K562 (cell line): Measurements from ENCODE around the gene BFSP1. TPM values are rescaled to one million over a fixed set of nuclear protein-coding genes. Genes with fewer than 3 reads are reported as not detected.

Experiments
- ATAC-seq: fragments of 200-7000 bp; cut with Tn5 transposase; 3 replicates; pipeline ENCODE4 v1.9.1; 2020; ENCODE audit warnings: moderate library complexity
- BruUV-seq: library from RNA; stranded (reverse); fragments of 400-500 nt; replicated peaks from 2 replicates; lab custom pipeline; 2021; lab: Mats Ljungman, UMichigan
- CTCF ChIA-PET: fragments of 300-600 bp; formaldehyde crosslinking; extraction: SDS; loops from one replicate; lab custom pipeline; 2021; ENCODE audit warnings: low intra/inter-chr PET ratio; lab: Yijun Ruan, JAX
- POLR2A ChIA-PET: fragments of 300-600, 350-650 bp; sonication (Branson Sonifier 250); formaldehyde crosslinking; extraction: SDS; loops from one replicate; lab custom pipeline; 2021; ENCODE audit warnings: antibody characterized with exemption, inconsistent platforms; lab: Yijun Ruan, JAX
- DNase-seq, 4 experiments: peaks; one replicate each; pipeline versions ENCODE4 v3.0.0 to v3.0.0-alpha.2; 2011 to 2018; ENCODE audit warnings: low spot score in 3 of 4, mixed read lengths in 3 of 4; ENCODE audit errors: extremely low read depth in 1 of 4
- FAIRE-seq: peaks from 2 replicates; lab custom pipeline; 2011; peaks lifted over from hg19 to GRCh38; lab: Jason Lieb, UNC
- H2AFZ ChIP-seq: 2 replicates; pipeline ENCODE4 v1.6.0; 2011; ENCODE audit warnings: low read depth, low read length, control low read depth, inconsistent platforms
- H3K27ac ChIP-seq: fragments of 200-600 bp; 3 replicates; pipeline ENCODE4 v1.8.0; 2011; ENCODE audit warnings: low read depth, mild to moderate bottlenecking, control low read depth, inconsistent platforms, low read length, moderate library complexity, mixed read lengths; ENCODE audit errors: extremely low read depth
- H3K27me3 ChIP-seq, 2 experiments: fragments of 300-600 bp in 1 of 2; 2 replicates in 1 of 2; 3 replicates in 1 of 2; pipeline versions ENCODE4 v1.6.0 to v1.8.0; 2011; ENCODE audit warnings: inconsistent platforms in 2 of 2, low read length in 2 of 2, mild to moderate bottlenecking in 1 of 2, mixed read lengths in 1 of 2, moderate library complexity in 1 of 2; ENCODE audit not compliant: control insufficient read depth in 2 of 2, insufficient read depth in 2 of 2
- H3K36me3 ChIP-seq: fragments of 300-600 bp; 3 replicates; pipeline ENCODE4 v1.8.0; 2011; ENCODE audit warnings: mild to moderate bottlenecking, low read length, inconsistent platforms; ENCODE audit not compliant: control insufficient read depth, insufficient read depth
- H3K4me1 ChIP-seq, 2 experiments: fragments of 200-600 bp in 1 of 2; replicated peaks in 1 of 2; 2 replicates in 1 of 2; 3 replicates in 1 of 2; pipeline versions ENCODE4 v1.5.1 to v1.8.0; 2011; ENCODE audit warnings: inconsistent platforms in 2 of 2, low read length in 2 of 2, mild to moderate bottlenecking in 1 of 2, mixed read lengths in 1 of 2, moderate library complexity in 1 of 2; ENCODE audit not compliant: control insufficient read depth in 2 of 2, insufficient read depth in 2 of 2
- H3K4me2 ChIP-seq: 2 replicates; pipeline ENCODE4 v1.6.1; 2011; ENCODE audit warnings: low read length, control low read depth, inconsistent platforms, mixed read lengths; ENCODE audit not compliant: insufficient read depth
- H3K4me3 ChIP-seq: fragments of 200-600 bp; sonication (generic), shearing (Covaris generic); 2 replicates; pipeline ENCODE4 v1.5.1; 2016; ENCODE audit warnings: control low read depth, inconsistent platforms
- H3K79me2 ChIP-seq: fragments of 200-600 bp; 3 replicates; pipeline ENCODE4 v1.8.0; 2011; ENCODE audit warnings: low read length, inconsistent platforms; ENCODE audit not compliant: control insufficient read depth, insufficient read depth
- H3K9ac ChIP-seq, 2 experiments: 2 replicates each; pipeline versions ENCODE4 v1.6.0 to v1.6.1; 2011; ENCODE audit warnings: low read depth in 2 of 2, low read length in 2 of 2, control low read depth in 1 of 2, inconsistent platforms in 1 of 2, mild to moderate bottlenecking in 1 of 2, mixed read lengths in 1 of 2; ENCODE audit not compliant: insufficient read depth in 1 of 2
- H3K9me1 ChIP-seq: one replicate; pipeline ENCODE4 v1.6.0; 2011; ENCODE audit warnings: inconsistent platforms, mild to moderate bottlenecking, low read length, moderate library complexity; ENCODE audit not compliant: control insufficient read depth, insufficient read depth
- H3K9me3 ChIP-seq: replicated peaks from 2 replicates; pipeline ENCODE4 v1.5.1; 2011; ENCODE audit warnings: low read depth, low read length, inconsistent platforms; ENCODE audit not compliant: control insufficient read depth, insufficient read depth
- H4K20me1 ChIP-seq: replicated peaks from 2 replicates; pipeline ENCODE4 v1.6.1; 2011; ENCODE audit warnings: low read length, inconsistent platforms, mixed read lengths; ENCODE audit not compliant: control insufficient read depth, insufficient read depth
- BRCA1 ChIP-seq, 2 experiments: fragments of 450-650 bp in 1 of 2; sonication (generic) in 1 of 2; formaldehyde crosslinking in 1 of 2; IDR thresholded peaks; 2 replicates each; pipeline versions ENCODE4 v1.5.0 to v1.6.1; 2017 to 2020; ENCODE audit warnings: mild to moderate bottlenecking in 1 of 2, missing genetic modification reagents in 1 of 2
- CBX2 ChIP-seq: fragments of 200-600 bp; sonication (generic); IDR thresholded peaks from one replicate; pipeline ENCODE4 v1.6.1; 2012; ENCODE audit warnings: mild to moderate bottlenecking, low read length, inconsistent platforms; ENCODE audit not compliant: insufficient read depth, poor library complexity, severe bottlenecking
- IRF1 ChIP-seq: sonication (generic); formaldehyde crosslinking; IDR thresholded peaks from 2 replicates; pipeline ENCODE4 v1.8.0; 2022; ENCODE audit warnings: missing genetic modification reagents, mild to moderate bottlenecking, borderline replicate concordance
- ZNF274 ChIP-seq: IDR thresholded peaks from 2 replicates; pipeline ENCODE4 v1.6.1; 2011; ENCODE audit warnings: low read depth, mild to moderate bottlenecking, low read length, moderate library complexity, borderline replicate concordance
- WGBS: fragments of 100-300 bp; shearing (Covaris generic); methylation state at CpG from one replicate; pipeline ENCODE4 v1.1.6; 2016; ENCODE audit warnings: low coverage, mixed read lengths; ENCODE audit not compliant: insufficient coverage; ENCODE audit errors: missing lambda C conversion rate; 5-methylcytosine and 5-hydroxymethylcytosine counted together
- in situ Hi-C: fragments of 300-500 bp; cut with MboI; formaldehyde crosslinking; loops from 4 replicates; pipeline ENCODE4 v1.15.0; 2018; ENCODE audit warnings: inconsistent platforms, mixed read lengths
- intact Hi-C: fragments of 100-400 bp; cut with micrococcal nuclease; formaldehyde crosslinking; loops from 2 replicates; pipeline ENCODE4 v1.14.2; 2022
- polyA plus RNA-seq, 8 experiments: library from polyadenylated mRNA; depleted of rRNA in 4 of 8; stranded (reverse) in 5 of 8; unstranded in 3 of 8; fragments of >200 nt; fragmentation: Nextera tagmentation in 2 of 8; fragmentation: Illumina TruSeq in 1 of 8; extraction: Ambion mirVana in 2 of 8; extraction: Trizol in 1 of 8; gene quantifications; 2 replicates each; pipeline versions ENCODE4 v1.2.1 to v1.2.3, GENCODE V29; 2011 to 2014; ENCODE audit warnings: inconsistent platforms in 1 of 8, missing spikeins in 1 of 8
- total RNA-seq, 7 experiments: library from RNA; depleted of rRNA in 6 of 7; stranded (reverse); fragments of >200 nt in 6 of 7; fragmentation: Illumina TruSeq in 2 of 7; extraction: Trizol in 2 of 7; gene quantifications; 2 replicates each; pipeline versions ENCODE4 v1.2.1 to v1.2.3, GENCODE V29; 2011 to 2021; ENCODE audit warnings: low replicate concordance in 1 of 7

The BFSP1 gene
- total and polyA plus RNA-seq, 9 of the 15 experiments (the other 6 are each of a cell fraction or from before 2014, with no cell fraction given): 0.09 to 0.86 (median 0.40) TPM

GRCh38 chr20:17579369-17580039 lies 48.3 kb upstream of the BFSP1 start:
- H3K79me2 ChIP-seq: peaks cover 44% of the 10 kb centered on the region; the same call in 2 of the 3 replicates
- no peaks in the 10 kb centered on the region for H4K20me1 ChIP-seq
- 73% methylated on average over 2 of the region's 4 CpGs for WGBS
- no peak overlapping the region for H3K27ac ChIP-seq
- H3K4me2 ChIP-seq: no peak overlapping the region
- CTCF ChIA-PET: no interaction called here
- in situ Hi-C loops (no loop called here), intact Hi-C loops (no loop called here)
- no peaks in the 10 kb centered on the region for H3K9me1 ChIP-seq
- no peak for FAIRE-seq
- BruUV-seq: no TSS peak
- H2AFZ ChIP-seq: no peak overlapping the region
- peaks cover 0 to 4% of the 10 kb centered on the region in 2 experiments; a peak in 3 of 5 replicates for H3K4me1 ChIP-seq
- TF ChIP-seq IRF1 (CRISPR knock-in tag) (no peak), CBX2 (no peak), ZNF274 (no peak), BRCA1 (IDR thresholded peaks at IDR 0.05) (no peak), BRCA1 (CRISPR knock-in tag; IDR thresholded peaks at IDR 0.05) (no peak)
- POLR2A ChIA-PET: interaction anchor here (0.7 to 2.8 kb wide), 4 partner anchors 9 to 619 kb away, joined by 3 to 9 read pairs (median 5); partner anchors contain the start of gene DSTN
- H3K4me3 ChIP-seq: no peak overlapping the region
- no peaks in the 10 kb centered on the region for H3K36me3 ChIP-seq
- ATAC-seq: no peak
- no peaks in the 10 kb centered on the region for H3K9me3 ChIP-seq
- H3K9ac ChIP-seq: no peak overlapping the region
- H3K27me3 ChIP-seq: no peaks in the 10 kb centered on the region
- DNase-seq: no peak
